Adipocyte (in vitro differentiated cells): Measurements from ENCODE around the gene SFXN2.
A peak's percentile ranks its signal among the peaks of the same experiment; 100 is the strongest.

Experiments used
- DNase-seq: peaks from one replicate; pipeline ENCODE4 v3.0.0-alpha.2; 2015; ENCODE audit warnings: low read depth
- H3K27me3 ChIP-seq: replicated peaks from 2 replicates; pipeline ENCODE4 v1.7.0; 2013; ENCODE audit warnings: mild to moderate bottlenecking, low read length, moderate library complexity; ENCODE audit not compliant: control insufficient read depth, insufficient read depth
- H3K36me3 ChIP-seq: 2 replicates; pipeline ENCODE4 v1.7.0; 2013; ENCODE audit warnings: low read length, mild to moderate bottlenecking, moderate library complexity; ENCODE audit not compliant: control insufficient read depth, insufficient read depth, severe bottlenecking
- H3K4me1 ChIP-seq: 2 replicates; pipeline ENCODE4 v1.7.0; 2013; ENCODE audit warnings: mild to moderate bottlenecking, low read length, moderate library complexity; ENCODE audit not compliant: control insufficient read depth, insufficient read depth
- H3K4me3 ChIP-seq: 2 replicates; pipeline ENCODE4 v1.7.0; 2013; ENCODE audit warnings: mild to moderate bottlenecking, low read length, moderate library complexity
- H3K9ac ChIP-seq: 2 replicates; pipeline ENCODE4 v1.7.0; 2013; ENCODE audit warnings: mild to moderate bottlenecking, low read length, moderate library complexity
- H3K9me3 ChIP-seq: 2 replicates; pipeline ENCODE4 v1.7.0; 2013; ENCODE audit warnings: mild to moderate bottlenecking, low read length, moderate library complexity; ENCODE audit not compliant: control insufficient read depth

The SFXN2 gene

GRCh38 chr10:102759497-102760210, 45.2 kb downstream of the SFXN2 start:
- Histone ChIP-seq H3K36me3 (no peaks in the 10 kb centered on the region), H3K4me1 (peaks cover 57% of the 10 kb centered on the region), H3K9me3 (no peaks in the 10 kb centered on the region), H3K4me3 (no peak overlapping the region), H3K9ac (no peak overlapping the region), H3K27me3 (no peaks in the 10 kb centered on the region)
- no peak for DNase-seq

GRCh38 chr10:102761981-102762380, 47.5 kb downstream of the SFXN2 start:
- DNase-seq: no peak
- H3K27me3 ChIP-seq: no peaks in the 10 kb centered on the region
- no peak overlapping the region for H3K9ac ChIP-seq
- H3K9me3 ChIP-seq: no peaks in the 10 kb centered on the region
- peaks cover 5% of the 10 kb centered on the region for H3K36me3 ChIP-seq
- no peak overlapping the region for H3K4me3 ChIP-seq
- peaks cover 60% of the 10 kb centered on the region for H3K4me1 ChIP-seq

GRCh38 chr10:102762401-102763015, 48.1 kb downstream of the SFXN2 start:
- DNase-seq: no peak
- Histone ChIP-seq H3K9ac (peak overlapping the region; percentile 10), H3K36me3 (peaks cover 5% of the 10 kb centered on the region), H3K4me3 (peak overlapping the region; percentile 21), H3K4me1 (peaks cover 62% of the 10 kb centered on the region), H3K27me3 (no peaks in the 10 kb centered on the region), H3K9me3 (no peaks in the 10 kb centered on the region)

- H3K36me3 ChIP-seq: peaks cover 5% of the 10 kb centered on the region
- H3K4me1 ChIP-seq: peaks cover 63% of the 10 kb centered on the region
- H3K27me3 ChIP-seq: no peaks in the 10 kb centered on the region
- H3K9ac ChIP-seq: no peak overlapping the region
- H3K9me3 ChIP-seq: no peaks in the 10 kb centered on the region
- DNase-seq: no peak
- no peak overlapping the region for H3K4me3 ChIP-seq
These were observed 48.7 kb downstream of the SFXN2 start for GRCh38 chr10:102763037-102763607.

- Histone ChIP-seq H3K36me3 (peaks cover 9% of the 10 kb centered on the region), H3K27me3 (no peaks in the 10 kb centered on the region)
These were observed 50.2 kb downstream of the SFXN2 start for GRCh38 chr10:102764470-102765161.

GRCh38 chr10:102765336-102765735, 50.9 kb downstream of the SFXN2 start:
- peaks cover 13% of the 10 kb centered on the region for H3K36me3 ChIP-seq
- no peak for DNase-seq
- peaks cover 55% of the 10 kb centered on the region for H3K4me1 ChIP-seq
- no peaks in the 10 kb centered on the region for H3K27me3 ChIP-seq
- H3K9me3 ChIP-seq: no peaks in the 10 kb centered on the region
- no peak overlapping the region for H3K9ac ChIP-seq
- no peak overlapping the region for H3K4me3 ChIP-seq

More at GRCh38 chr10:102764470-102765161, 50.2 kb downstream of the SFXN2 start:
- peak overlapping the region; percentile 55 for H3K4me3 ChIP-seq
- peaks cover 54% of the 10 kb centered on the region for H3K4me1 ChIP-seq
- DNase-seq: peak; percentile 74
- no peak overlapping the region for H3K9ac ChIP-seq
- no peaks in the 10 kb centered on the region for H3K9me3 ChIP-seq

GRCh38 chr10:102767428-102768160, 53.2 kb downstream of the SFXN2 start:
- H3K9me3 ChIP-seq: no peaks in the 10 kb centered on the region
- no peaks in the 10 kb centered on the region for H3K27me3 ChIP-seq
- H3K36me3 ChIP-seq: peaks cover 13% of the 10 kb centered on the region
- DNase-seq: no peak
- H3K4me3 ChIP-seq: no peak overlapping the region
- H3K9ac ChIP-seq: no peak overlapping the region
- H3K4me1 ChIP-seq: peaks cover 55% of the 10 kb centered on the region

GRCh38 chr10:102769375-102770107, 55.1 kb downstream of the SFXN2 start:
- Histone ChIP-seq H3K9me3 (no peaks in the 10 kb centered on the region), H3K9ac (no peak overlapping the region), H3K36me3 (peaks cover 13% of the 10 kb centered on the region), H3K4me3 (no peak overlapping the region), H3K27me3 (no peaks in the 10 kb centered on the region), H3K4me1 (peaks cover 55% of the 10 kb centered on the region)
- DNase-seq: no peak

GRCh38 chr10:102770108-102770482, 55.7 kb downstream of the SFXN2 start:
- no peak for DNase-seq
- H3K9me3 ChIP-seq: no peaks in the 10 kb centered on the region
- no peak overlapping the region for H3K9ac ChIP-seq

GRCh38 chr10:102770792-102771191, 56.4 kb downstream of the SFXN2 start:
- no peak for DNase-seq
- Histone ChIP-seq H3K4me3 (no peak overlapping the region), H3K9me3 (no peaks in the 10 kb centered on the region), H3K36me3 (peaks cover 8% of the 10 kb centered on the region), H3K4me1 (peaks cover 57% of the 10 kb centered on the region), H3K27me3 (no peaks in the 10 kb centered on the region), H3K9ac (no peak overlapping the region)

More at GRCh38 chr10:102770108-102770482, 55.7 kb downstream of the SFXN2 start:
- no peaks in the 10 kb centered on the region for H3K27me3 ChIP-seq
- H3K4me3 ChIP-seq: no peak overlapping the region
- H3K4me1 ChIP-seq: peaks cover 55% of the 10 kb centered on the region
- H3K36me3 ChIP-seq: peaks cover 13% of the 10 kb centered on the region
